ENCODE results near the gene TBL1XR1.
A peak's percentile ranks its signal among the peaks of the same experiment; 100 is the strongest.
"Not testable (repeated sequence)": the region's sequence is repeated elsewhere in the genome, so short reads cannot be mapped to it uniquely, and the experiment has no call there.

TBL1XR1 gene

DNA sequence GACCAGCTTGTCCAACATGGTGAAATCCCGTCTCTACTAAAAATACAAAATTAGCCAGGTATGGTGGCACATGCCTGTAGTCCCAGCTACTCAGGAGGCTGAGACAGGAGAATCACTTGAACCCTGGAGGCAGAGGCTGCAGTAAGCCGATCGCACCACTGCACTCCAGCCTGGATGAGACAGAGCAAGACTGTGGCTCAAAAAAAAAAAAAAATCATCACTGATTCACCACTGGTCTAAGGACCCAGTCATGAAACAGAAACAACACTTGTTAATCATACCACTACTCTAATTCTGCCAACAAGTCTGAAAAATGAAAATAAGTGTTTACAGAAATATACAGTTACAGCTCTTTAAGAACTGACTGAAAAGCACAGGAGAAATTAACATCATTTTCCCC is 12.7 kb downstream of the TBL1XR1 start:
- peak in 1 of 56 donors; percentile 4 for DNase-seq

DNA sequence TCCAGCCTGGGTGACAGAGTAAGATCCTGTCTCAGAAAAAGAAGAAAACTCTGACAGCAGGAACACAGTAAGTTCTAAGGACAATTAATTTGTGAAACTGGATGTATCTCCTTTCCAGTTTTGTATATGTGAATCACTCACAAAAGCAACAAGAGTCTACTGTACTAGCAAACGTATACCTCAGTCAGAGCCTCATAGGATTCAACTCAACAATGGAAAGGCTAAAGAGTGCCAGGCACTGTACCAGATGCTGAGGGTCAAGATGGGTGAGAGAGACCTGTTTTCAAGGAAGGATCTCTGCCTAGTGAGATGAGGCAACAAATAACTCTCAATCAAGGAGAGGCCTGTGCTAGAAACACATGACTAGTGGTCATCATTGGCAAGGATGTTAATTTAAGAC is 14.9 kb downstream of the TBL1XR1 start:
- DNase-seq, result no peak

GRCh38 chr3:177181418-177181817 is 15.9 kb downstream of the TBL1XR1 start:
- no peak for DNase-seq

GRCh38 chr3:177180506-177180905 is 16.8 kb downstream of the TBL1XR1 start:
- no peak for DNase-seq

DNA sequence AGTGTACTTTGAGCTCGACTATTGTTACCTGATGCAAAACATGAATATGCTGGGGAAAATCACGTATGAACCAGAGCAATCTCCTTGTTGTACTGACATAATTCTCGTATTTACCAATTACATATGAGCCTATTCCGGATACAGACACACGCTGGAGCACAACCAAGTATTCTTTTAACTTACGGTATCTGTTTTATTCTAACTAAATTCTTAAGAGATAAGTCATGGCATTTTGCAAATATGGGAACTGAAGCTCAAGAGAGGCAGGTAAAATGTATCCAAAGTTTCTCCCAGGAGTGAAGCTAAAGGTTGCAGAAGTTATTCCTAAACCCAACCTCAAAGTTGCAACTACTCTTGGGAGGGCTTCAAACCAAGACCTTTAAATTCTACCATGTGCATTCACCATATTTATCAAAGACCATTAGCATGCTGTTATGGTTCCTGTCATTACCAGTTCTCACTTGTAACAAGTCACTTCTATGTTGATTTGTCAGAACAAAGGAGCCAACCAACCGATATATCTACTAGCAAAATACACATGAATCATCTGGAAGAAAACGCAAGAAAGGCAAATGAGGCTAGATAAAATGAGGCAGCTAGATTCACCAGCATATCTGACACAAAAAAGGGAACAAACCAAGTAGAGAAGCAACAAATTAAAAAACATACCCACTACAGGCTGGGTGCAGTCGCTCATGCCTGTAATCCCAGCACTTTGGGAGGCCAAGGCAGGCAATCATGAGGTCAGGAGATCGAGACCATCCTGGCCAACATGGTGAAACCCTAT is 17.8 kb downstream of the TBL1XR1 start:
- no peak for DNase-seq

DNA sequence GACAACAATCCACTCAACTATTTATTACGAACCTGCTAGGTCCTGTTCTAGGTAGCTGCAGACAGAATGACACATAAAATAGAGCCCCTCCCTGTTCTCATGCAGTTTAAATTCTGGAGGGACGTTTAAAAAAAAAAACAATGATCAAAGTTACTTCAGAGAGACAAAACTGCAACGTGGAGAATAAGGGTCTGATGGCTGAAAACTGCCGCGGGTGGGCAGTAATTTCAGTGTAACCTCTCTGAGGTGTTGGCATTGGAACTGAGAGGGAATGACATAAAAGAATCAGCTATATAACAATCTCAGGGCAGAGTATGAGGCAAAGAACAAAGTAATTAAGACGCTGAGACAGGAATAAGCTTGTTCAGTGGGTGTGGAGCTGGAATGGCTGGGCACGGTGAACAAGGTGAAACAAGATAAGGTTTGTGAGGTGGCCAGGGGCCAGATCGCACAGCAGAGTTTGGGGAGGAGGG is 19.5 kb downstream of the TBL1XR1 start:
- no peak for DNase-seq

GRCh38 chr3:177174607-177175170 is 22.6 kb downstream of the TBL1XR1 start:
- DNase-seq, result no peak

DNA sequence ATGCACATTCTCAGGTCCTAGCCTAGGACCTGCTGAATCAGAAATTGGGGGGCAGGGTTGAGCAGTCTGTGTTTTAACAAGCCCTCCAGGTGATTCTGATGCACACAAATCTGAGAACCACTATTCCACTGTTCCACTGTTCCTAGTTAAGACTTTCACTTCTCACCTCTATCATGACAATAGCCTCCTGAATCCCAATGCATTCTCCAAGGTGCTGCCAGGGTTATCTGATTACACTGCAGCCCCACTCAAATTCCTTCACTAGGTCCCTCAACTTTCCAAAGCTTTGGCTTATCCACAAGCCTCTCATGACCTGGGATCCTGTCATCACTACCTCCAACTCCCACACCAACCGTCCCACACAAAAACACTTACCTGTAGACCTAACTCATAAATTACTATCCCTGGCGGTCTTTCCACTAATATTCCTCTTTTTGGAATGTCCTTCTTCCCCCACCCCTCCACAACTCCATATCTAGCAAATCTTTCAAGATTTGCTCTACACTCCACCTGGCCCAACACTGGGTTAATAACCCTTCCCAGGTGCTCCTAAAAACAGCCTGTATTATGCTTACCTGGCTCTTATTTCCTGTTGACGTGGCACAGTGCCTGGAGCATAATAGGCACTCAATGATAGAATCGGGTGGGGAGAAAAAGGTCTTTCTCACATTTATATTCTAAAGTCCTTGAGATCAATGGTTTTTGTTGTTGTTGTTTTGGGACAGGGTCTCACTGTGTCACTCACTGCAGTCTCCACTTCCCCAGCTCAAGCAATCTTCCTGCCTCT is 27.2 kb downstream of the TBL1XR1 start:
- DNase-seq, result no peak

- no peak for DNase-seq
Observed at GRCh38 chr3:177168431-177168830, 28.9 kb downstream of the TBL1XR1 start.

DNA sequence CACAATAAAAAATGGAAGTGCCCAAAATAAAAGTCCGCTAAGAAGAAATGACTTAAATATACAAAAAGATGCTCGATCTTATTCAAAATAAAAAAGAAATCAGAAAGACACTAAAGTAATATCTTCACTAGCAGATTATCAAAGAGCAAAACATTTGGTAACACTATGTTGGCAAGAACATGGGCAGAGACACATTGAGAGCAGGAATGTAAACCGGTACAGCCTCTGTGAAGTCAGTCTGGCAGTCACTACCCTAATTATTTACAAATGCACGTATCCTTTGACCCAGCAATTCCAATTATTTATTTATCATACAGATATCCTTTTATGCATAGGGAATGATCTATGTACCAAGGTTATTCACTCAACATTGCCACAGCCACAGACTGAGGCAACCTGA is 34.5 kb downstream of the TBL1XR1 start:
- DNase-seq, result no peak

DNA sequence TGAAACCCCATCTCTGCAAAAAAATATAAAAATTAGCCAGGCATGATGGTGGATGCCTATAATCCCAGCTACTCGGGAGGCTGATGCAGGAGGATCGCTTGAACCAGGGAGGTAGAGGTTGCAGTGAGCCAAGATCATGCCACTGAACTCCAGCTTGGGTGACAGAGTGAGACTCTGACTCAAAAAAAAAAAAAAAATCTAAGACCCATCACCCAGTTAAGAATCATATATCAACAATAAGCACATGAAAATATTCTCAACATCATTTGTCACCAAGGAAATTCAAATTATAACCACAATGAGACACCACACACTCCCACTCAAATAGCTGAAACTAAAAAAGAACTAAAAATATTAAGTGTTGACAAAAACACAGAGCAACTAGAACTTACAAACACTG is 35.7 kb downstream of the TBL1XR1 start:
- DNase-seq, result not testable (repeated sequence)

DNA sequence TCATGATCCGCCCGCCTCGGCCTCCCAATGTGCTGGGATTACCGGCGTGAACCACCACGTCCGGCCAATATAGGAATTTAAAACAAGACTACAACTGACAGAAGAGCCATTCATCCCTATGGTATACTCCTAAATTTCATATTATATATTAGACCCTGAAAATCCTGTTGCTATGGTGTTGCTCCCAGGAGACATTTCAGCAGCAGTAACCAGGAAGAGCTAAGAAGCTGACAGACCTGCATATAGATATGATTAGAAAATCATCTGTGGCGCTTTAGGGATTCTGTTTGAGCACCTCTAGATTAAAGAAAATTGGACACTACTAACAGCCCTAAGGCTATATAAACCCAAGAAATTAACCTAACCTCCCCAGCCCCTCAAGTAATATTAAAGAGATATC is 38.8 kb downstream of the TBL1XR1 start:
- DNase-seq, result no peak

GRCh38 chr3:177157492-177157891 is 39.8 kb downstream of the TBL1XR1 start:
- no peak for DNase-seq

DNA sequence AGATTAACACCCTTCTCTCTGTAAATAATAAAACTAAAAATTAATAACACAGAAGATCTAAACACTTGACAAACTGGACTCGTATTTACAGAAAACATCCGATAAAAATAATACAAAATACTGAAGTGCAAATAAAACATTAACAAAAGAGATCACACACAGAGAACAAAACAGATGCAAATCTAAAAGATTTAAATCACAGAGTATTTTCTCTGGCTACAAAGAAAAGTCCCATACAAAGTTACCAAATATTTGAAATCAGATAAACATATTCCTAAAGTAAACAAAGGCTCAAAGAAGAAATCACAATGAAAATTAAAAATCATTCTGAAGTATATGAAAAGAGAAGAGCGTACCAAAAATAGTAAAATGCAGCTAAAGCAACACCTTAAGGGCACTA is 42.5 kb downstream of the TBL1XR1 start:
- DNase-seq, result no peak

DNA sequence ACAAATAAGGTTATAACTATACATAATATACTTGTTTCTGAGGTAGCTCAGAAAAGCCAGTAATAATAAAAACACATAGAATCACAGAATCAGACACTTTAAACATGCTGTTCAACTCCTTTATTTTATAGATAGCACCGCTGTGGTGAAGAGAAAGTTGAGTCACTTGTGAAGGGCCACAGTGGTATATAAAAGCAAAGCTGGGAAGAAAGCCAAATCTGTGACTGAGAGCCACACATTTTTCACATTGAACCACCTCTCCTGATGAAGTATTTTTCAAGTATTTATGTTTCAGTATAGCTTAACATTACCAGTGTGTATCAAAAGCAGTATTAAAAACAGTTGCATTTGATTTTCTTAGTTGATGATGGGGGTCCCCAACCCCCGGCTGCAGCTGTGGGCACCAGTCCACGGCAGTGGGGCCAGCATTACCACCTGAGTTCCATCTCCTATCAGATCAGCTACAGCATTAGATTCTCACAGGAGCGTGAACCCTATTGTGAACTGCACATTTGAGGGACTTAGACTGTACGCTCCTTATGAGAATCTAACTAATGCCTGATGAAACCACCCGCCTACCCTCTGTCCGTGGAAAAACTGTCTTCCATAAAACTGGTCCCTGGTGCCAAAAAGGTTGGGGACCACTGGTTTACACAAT is 46.2 kb downstream of the TBL1XR1 start:
- no peak for DNase-seq

DNA sequence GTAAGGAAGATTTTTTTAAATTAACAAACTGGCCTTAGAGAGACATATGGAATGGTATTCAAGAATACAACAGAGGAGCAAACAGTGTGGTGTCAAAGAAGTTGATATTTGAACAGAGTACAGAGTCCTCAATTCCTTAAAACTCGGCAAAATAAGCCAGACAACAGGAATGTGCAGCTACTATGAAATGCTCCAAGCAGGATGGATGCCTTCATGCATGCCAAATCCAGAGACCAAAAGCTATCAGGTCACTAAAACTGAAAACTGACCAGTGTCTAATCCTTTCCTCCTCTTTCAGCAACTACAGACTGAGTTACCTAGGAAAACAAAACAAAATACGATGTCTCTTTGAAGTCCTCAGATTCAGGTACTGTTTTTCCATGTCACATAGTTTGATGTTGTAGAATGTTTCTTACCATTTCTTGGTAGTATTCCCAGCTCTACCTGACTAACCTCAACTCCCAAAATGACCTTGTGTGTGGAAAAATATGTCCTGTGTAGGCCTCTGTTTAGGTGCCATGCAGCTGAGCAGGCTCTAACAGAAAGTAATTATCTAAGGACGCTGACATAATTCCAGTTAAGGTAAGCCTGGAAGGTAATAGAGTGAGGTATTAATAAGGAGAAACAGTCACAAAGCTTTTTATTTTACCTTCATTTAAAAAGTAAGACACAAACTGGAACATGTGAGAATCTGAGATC is 46.9 kb downstream of the TBL1XR1 start:
- no peak for DNase-seq

DNA sequence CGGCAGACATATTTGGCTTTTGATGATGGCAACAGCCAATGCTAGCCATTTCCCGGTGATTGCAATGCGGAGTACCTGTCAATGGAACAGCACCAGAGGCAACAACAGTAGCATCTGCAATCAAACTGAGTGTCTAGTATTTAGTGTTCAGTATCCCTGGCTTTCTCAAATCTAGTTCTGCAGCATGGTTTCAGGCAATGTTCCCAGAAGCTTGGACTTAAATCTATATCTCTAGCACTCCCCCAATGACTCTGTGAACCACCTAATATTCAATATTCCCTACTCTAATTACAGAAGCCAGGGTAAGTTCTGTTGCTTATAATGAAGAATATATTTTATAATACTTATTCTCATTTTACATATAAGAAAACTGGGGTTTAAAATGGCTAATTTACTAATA is 48.2 kb downstream of the TBL1XR1 start:
- no peak for DNase-seq

GRCh38 chr3:177147790-177148189 is 49.5 kb downstream of the TBL1XR1 start:
- no peak for DNase-seq

- no peak for DNase-seq
Observed at GRCh38 chr3:177146646-177147045, 50.6 kb downstream of the TBL1XR1 start.

DNA sequence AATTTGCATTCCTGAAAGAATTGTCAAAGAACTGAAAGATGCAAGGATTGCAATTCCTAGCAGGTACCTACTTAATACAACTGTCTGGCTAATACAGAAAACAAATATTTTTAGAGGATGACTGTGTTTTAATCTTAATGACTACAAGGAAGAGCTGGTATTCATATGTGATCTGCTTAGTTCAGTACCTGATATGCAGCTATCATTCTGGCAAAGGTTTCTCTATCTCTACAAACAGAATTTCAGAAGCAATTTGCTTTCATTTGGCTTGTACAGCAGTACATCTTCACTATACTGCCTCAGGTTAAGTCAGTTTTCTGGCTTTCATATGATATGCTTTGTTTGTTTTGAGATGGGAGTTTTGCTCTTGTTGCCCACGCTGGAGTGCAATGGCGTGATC is 51.3 kb downstream of the TBL1XR1 start:
- no peak for DNase-seq

DNA sequence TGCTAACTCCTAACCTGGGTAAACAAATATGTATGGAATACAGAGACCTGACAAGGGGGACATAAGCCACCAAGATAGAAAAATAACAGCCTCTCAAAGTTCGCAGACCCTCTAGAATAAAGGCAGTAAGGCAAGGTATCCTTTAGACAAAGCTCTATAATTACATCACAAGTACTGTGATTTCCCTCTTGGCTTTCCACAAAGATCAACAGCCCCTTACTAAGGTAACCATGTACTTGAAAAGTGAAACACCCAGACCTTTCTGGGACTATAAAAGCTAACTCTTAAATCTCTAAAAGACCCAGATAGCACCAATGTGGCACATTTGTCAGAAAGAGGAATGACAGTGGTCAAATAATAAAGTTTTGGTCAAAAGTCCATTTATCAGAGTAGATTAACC is 51.9 kb downstream of the TBL1XR1 start:
- no peak for DNase-seq
